Nucleus accumbens (tissue), 56 donors: ENCODE measurements around the gene ZMYM3.

Experiments
- DNase-seq, 56 donors: peaks; one replicate each; lab custom pipeline; 2025; lab: John Stamatoyannopoulos, UW

The ZMYM3 gene

GRCh38 chrX:71253253-71254091 is 468 bp downstream of the ZMYM3 start:
- DNase-seq: peak in 34 of 56 donors; percentile 0 to 47 (median 6)

GRCh38 chrX:71252221-71252620 is 1.7 kb downstream of the ZMYM3 start:
- DNase-seq: no peak

- no peak for DNase-seq
These were observed 2.4 kb downstream of the ZMYM3 start for GRCh38 chrX:71251466-71251973.

GRCh38 chrX:71250841-71251240 is 3.1 kb downstream of the ZMYM3 start:
- no peak for DNase-seq

- no peak for DNase-seq
These were observed 8.8 kb downstream of the ZMYM3 start for GRCh38 chrX:71245159-71245558.

- no peak for DNase-seq
These were observed 9.4 kb downstream of the ZMYM3 start for GRCh38 chrX:71244359-71245128.

- DNase-seq: no peak
These were observed 12.6 kb downstream of the ZMYM3 start for GRCh38 chrX:71241301-71241700.

GRCh38 chrX:71239781-71240180 is 14.2 kb downstream of the ZMYM3 start:
- DNase-seq: no peak

- DNase-seq: no peak
These were observed 17.1 kb downstream of the ZMYM3 start for GRCh38 chrX:71236836-71237235.

- no peak for DNase-seq
These were observed 18.5 kb downstream of the ZMYM3 start for GRCh38 chrX:71235482-71235881.

GRCh38 chrX:71228063-71228642 is 25.8 kb downstream of the ZMYM3 start:
- DNase-seq: no peak

GRCh38 chrX:71227370-71228062 is 26.4 kb downstream of the ZMYM3 start:
- no peak for DNase-seq

GRCh38 chrX:71225676-71226075 is 28.3 kb downstream of the ZMYM3 start:
- DNase-seq: no peak

- no peak for DNase-seq
These were observed 28.9 kb downstream of the ZMYM3 start for GRCh38 chrX:71225009-71225408.

GRCh38 chrX:71224098-71224708 is 29.7 kb downstream of the ZMYM3 start:
- peak in 2 of 56 donors; percentile 4 to 5 for DNase-seq

GRCh38 chrX:71222929-71223328 is 31.0 kb downstream of the ZMYM3 start, which contains the start of gene GJB1:
Gene GJB1 (plus strand): TSS chrX:71223224. CDS start chrX:71223708, 484 bp downstream.
- DNase-seq: peak in 54 of 56 donors; percentile 1 to 83 (median 60)

GRCh38 chrX:71221145-71221544 is 32.8 kb downstream of the ZMYM3 start:
- DNase-seq: no peak

- DNase-seq: no peak
These were observed 36.6 kb downstream of the ZMYM3 start for GRCh38 chrX:71217298-71217697.

- DNase-seq: no peak
These were observed 37.5 kb downstream of the ZMYM3 start for GRCh38 chrX:71216485-71216884.

- no peak for DNase-seq
These were observed 38.5 kb downstream of the ZMYM3 start for GRCh38 chrX:71215338-71215912.
